Activated CD8-positive, alpha-beta T cell treated with anti-CD3 and anti-CD28 coated beads for 36 hours (primary cell): ENCODE measurements around the gene SLC44A2. TPM values are rescaled to one million over a fixed set of nuclear protein-coding genes. Genes with fewer than 3 reads are reported as not detected.
A peak's percentile ranks its signal among the peaks of the same experiment; 100 is the strongest.

Experiments used
- ATAC-seq: fragments of 200-7000 bp; cut with Tn5 transposase; one replicate; pipeline ENCODE4 v1.10.0; 2021; ENCODE audit warnings: mild to moderate bottlenecking, moderate library complexity
- CTCF ChIA-PET: fragments of 350-600 bp; sonication (Branson Sonifier 250); formaldehyde crosslinking; loops from one replicate; lab custom pipeline; 2021; ENCODE audit warnings: antibody characterized with exemption; lab: Charles Lee
- POLR2A ChIA-PET: fragments of 350-600 bp; sonication (Branson Sonifier 250); formaldehyde crosslinking; loops from one replicate; lab custom pipeline; 2021; ENCODE audit warnings: antibody characterized with exemption; lab: Charles Lee
- DNase-seq: peaks from one replicate; pipeline ENCODE4 v3.0.0-alpha.2; 2020
- H3K27ac Mint-ChIP-seq: one replicate; pipeline ENCODE4 v1.8.0; 2021; ENCODE audit warnings: mild to moderate bottlenecking, mixed read lengths
- H3K27me3 Mint-ChIP-seq: one replicate; pipeline ENCODE4 v1.8.0; 2021; ENCODE audit warnings: mixed read lengths
- H3K36me3 Mint-ChIP-seq: one replicate; pipeline ENCODE4 v1.8.0; 2021; ENCODE audit warnings: low read depth, mixed read lengths
- H3K4me1 Mint-ChIP-seq: one replicate; pipeline ENCODE4 v1.8.0; 2021; ENCODE audit warnings: low read depth, mixed read lengths
- H3K4me3 Mint-ChIP-seq: one replicate; pipeline ENCODE4 v1.8.0; 2021; ENCODE audit warnings: mild to moderate bottlenecking, moderate library complexity, mixed read lengths
- H3K9me3 Mint-ChIP-seq: one replicate; pipeline ENCODE4 v1.8.0; 2021; ENCODE audit warnings: mixed read lengths
- intact Hi-C: fragments of 100-400 bp; cut with micrococcal nuclease; formaldehyde crosslinking; loops from one replicate; pipeline ENCODE4 v1.10.0; 2022
- total RNA-seq, 2 experiments: library from RNA; stranded (reverse); gene quantifications; one replicate each; pipeline ENCODE4 v1.2.3, GENCODE V29; 2021
- TF ChIP-seq, protein P1 (sequence below): fragments of 200-600 bp; IDR thresholded peaks from one replicate; pipeline ENCODE4 v1.8.0; 2022; ENCODE audit warnings: antibody characterized with exemption, mild to moderate bottlenecking

SLC44A2 gene
- total RNA-seq, 2 experiments from 2014 or later = 66.0 to 71.4 TPM

DNA sequence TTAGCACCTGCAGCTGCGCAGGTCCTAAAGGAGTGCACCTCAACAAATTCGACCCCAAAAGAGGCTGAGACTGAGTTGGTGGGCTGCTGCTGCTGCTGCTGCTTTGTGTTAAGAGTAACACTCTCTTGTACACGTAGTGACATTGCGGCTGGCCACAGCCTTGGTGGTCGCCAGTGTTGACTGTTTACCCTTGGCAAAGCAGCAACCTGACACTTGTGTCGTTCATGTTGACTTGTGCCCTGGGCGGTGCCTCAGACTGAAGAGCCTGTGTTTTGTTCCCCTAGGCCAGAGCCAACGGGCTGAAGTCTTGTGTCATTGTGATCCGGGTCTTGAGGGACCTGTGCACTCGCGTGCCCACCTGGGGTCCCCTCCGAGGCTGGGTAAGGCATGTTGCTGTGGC, 53.5 kb downstream of the SLC44A2 start:
- intact Hi-C loops = no loop called here
- H3K4me3 Mint-ChIP-seq = no peak overlapping the region
- no peaks in the 10 kb centered on the region for H3K27me3 Mint-ChIP-seq
- no peaks in the 10 kb centered on the region for H3K4me1 Mint-ChIP-seq
- DNase-seq (no peak), ATAC-seq (no peak)
- CTCF ChIA-PET = interaction anchor here (1.8 to 2.4 kb wide), 2 partner anchors 21 to 97 kb away, joined by 6 to 8 read pairs; no protein-coding TSS in a partner anchor
- POLR2A ChIA-PET = interaction anchor here (0.5 to 2.9 kb wide), 6 partner anchors 8 to 258 kb away, joined by 3 to 14 read pairs (median 4); no protein-coding TSS in a partner anchor
- H3K27ac Mint-ChIP-seq = no peak overlapping the region
- peaks cover 56% of the 10 kb centered on the region for H3K36me3 Mint-ChIP-seq
- TF ChIP-seq, protein P1, sequence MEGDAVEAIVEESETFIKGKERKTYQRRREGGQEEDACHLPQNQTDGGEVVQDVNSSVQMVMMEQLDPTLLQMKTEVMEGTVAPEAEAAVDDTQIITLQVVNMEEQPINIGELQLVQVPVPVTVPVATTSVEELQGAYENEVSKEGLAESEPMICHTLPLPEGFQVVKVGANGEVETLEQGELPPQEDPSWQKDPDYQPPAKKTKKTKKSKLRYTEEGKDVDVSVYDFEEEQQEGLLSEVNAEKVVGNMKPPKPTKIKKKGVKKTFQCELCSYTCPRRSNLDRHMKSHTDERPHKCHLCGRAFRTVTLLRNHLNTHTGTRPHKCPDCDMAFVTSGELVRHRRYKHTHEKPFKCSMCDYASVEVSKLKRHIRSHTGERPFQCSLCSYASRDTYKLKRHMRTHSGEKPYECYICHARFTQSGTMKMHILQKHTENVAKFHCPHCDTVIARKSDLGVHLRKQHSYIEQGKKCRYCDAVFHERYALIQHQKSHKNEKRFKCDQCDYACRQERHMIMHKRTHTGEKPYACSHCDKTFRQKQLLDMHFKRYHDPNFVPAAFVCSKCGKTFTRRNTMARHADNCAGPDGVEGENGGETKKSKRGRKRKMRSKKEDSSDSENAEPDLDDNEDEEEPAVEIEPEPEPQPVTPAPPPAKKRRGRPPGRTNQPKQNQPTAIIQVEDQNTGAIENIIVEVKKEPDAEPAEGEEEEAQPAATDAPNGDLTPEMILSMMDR = no peak
- H3K9me3 Mint-ChIP-seq = no peaks in the 10 kb centered on the region

DNA sequence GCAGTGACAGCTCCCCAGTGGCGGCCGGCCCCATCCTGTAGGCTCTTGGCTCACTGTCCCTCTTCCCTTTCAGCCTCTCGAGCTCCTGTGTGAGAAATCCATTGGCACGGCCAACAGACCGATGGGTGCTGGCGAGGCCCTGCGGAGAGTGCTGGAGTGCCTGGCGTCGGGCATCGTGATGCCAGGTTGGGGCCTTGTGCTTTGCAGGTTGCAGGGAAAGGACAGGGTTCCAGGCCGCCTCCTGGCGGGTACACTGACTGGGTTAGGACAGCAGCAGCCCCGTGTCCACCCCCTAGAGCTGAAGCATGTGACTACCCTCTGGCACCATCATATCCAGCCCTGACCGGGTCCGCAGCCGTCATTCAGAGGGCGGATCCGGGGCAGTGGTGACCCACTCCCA, 54.4 kb downstream of the SLC44A2 start:
- intact Hi-C loops = no loop called here
- Mint-ChIP-seq H3K4me3 (no peak overlapping the region), H3K36me3 (peaks cover 60% of the 10 kb centered on the region), H3K4me1 (no peaks in the 10 kb centered on the region), H3K9me3 (no peaks in the 10 kb centered on the region), H3K27ac (no peak overlapping the region), H3K27me3 (no peaks in the 10 kb centered on the region)
- DNase-seq (no peak), ATAC-seq (no peak)
- ChIA-PET POLR2A (interaction anchor here (1.4 to 2.9 kb wide), 4 partner anchors 9 to 257 kb away, joined by 3 to 14 read pairs (median 10); no protein-coding TSS in a partner anchor), CTCF (interaction anchor here (1.0 kb wide), 1 partner anchor 21 kb away, joined by 3 read pairs; the partner anchor contains the start of gene QTRT1)
- TF ChIP-seq, protein P1 = no peak

DNA sequence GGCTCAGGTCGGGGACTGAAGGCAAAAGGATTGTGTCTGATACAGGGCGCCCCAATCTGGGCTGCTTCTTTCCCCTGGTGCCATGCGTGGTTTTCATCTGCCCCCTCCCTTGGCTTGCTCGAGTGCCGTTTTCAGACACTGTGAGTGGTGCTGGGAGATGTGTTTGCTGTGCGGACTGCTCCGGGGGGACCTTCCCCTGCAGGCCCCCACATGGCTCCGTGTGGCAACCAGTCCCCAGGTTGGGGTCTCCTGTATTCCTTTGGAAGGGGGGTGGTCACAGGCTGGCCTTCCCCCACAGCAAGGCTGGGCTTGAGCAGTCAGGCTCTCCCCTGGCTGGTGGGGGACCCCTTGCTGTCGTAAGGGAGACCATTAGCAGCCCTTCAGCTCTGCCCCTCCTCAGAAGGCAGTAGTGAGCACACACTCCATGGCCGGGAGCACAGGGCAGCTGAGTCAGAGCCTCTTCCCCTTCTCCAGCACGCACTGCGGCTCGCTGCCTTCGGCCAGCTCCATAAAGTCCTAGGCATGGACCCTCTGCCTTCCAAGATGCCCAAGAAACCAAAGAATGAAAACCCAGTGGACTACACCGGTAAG, 55.3 kb downstream of the SLC44A2 start:
- ChIA-PET POLR2A (interaction anchor here (0.6 to 2.9 kb wide), 7 partner anchors 9 to 37 kb away, joined by 3 to 14 read pairs (median 4); partner anchors contain the start of genes DNM2 and QTRT1), CTCF (interaction anchor here (1.0 to 1.1 kb wide), 2 partner anchors 19 to 21 kb away, joined by 3 to 4 read pairs; partner anchors contain the start of gene QTRT1)
- no peaks in the 10 kb centered on the region for H3K27me3 Mint-ChIP-seq
- no peaks in the 10 kb centered on the region for H3K9me3 Mint-ChIP-seq
- DNase-seq (no peak), ATAC-seq (no peak)
- TF ChIP-seq, protein P1 = no peak
- H3K4me3 Mint-ChIP-seq = no peak overlapping the region
- H3K27ac Mint-ChIP-seq = no peak overlapping the region
- peaks cover 58% of the 10 kb centered on the region for H3K36me3 Mint-ChIP-seq
- intact Hi-C loops = no loop called here
- no peaks in the 10 kb centered on the region for H3K4me1 Mint-ChIP-seq

DNA sequence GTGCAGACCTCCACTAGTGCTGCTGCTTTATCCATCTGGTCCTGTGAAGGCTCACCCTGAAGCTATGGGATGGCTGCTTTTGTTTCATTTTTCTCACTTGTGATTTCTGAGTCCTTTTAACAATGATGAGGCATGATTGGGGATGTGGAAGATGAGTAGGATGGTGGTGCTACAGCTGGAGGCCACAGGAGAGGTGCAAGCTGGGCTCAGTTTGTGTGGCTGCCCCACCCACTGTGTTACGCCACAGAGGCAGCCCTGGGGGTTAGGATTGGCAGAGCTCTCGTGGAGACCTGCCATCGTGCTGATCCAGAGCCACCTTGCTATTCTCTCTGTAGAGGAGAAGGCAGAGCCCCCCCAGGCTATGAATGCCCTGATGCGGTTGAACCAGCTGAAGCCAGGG, 56.3 kb downstream of the SLC44A2 start:
- DNase-seq (no peak), ATAC-seq (no peak)
- ChIA-PET CTCF (interaction anchor here (0.9 to 1.7 kb wide), 5 partner anchors 14 to 128 kb away, joined by 3 to 5 read pairs (median 4); partner anchors contain the start of gene QTRT1), POLR2A (interaction anchor here (1.0 to 2.9 kb wide), 10 partner anchors 8 to 36 kb away, joined by 3 to 14 read pairs (median 4); partner anchors contain the start of genes DNM2 and QTRT1)
- intact Hi-C loops = no loop called here
- Mint-ChIP-seq H3K9me3 (no peaks in the 10 kb centered on the region), H3K27ac (peak overlapping the region; percentile 49), H3K36me3 (peaks cover 53% of the 10 kb centered on the region), H3K4me3 (no peak overlapping the region), H3K4me1 (no peaks in the 10 kb centered on the region), H3K27me3 (no peaks in the 10 kb centered on the region)
- TF ChIP-seq, protein P1 = no peak
